ENCODE results near the gene CHAMP1. TPM values are rescaled to one million over a fixed set of nuclear protein-coding genes. Genes with fewer than 3 reads are reported as not detected.
A peak's percentile ranks its signal among the peaks of the same experiment; 100 is the strongest.
"Not testable (repeated sequence)": the region's sequence is repeated elsewhere in the genome, so short reads cannot be mapped to it uniquely, and the experiment has no call there.

Gene CHAMP1
- total RNA-seq, 1 experiment from 2014 or later: 35.2 TPM

GRCh38 chr13:114328034-114328433, 13.7 kb downstream of the CHAMP1 start:
- no peak overlapping the region for H2AFZ ChIP-seq (ENCODE audit: low read length)
- H3K27ac ChIP-seq (ENCODE audit: low read length): no peak overlapping the region
- no peak overlapping the region for H3K9ac ChIP-seq (ENCODE audit: low read length)
- no peaks in the 10 kb centered on the region for H3K9me3 ChIP-seq (ENCODE audit: low read length)
- no peaks in the 10 kb centered on the region for H3K9me2 ChIP-seq (replicated peaks; ENCODE audit: insufficient read depth, low read length)
- no peaks in the 10 kb centered on the region for H3K27me3 ChIP-seq (ENCODE audit: low read length)
- no peak for DNase-seq
- peaks cover 35% of the 10 kb centered on the region for H4K20me1 ChIP-seq (ENCODE audit: insufficient read depth, low read depth, low read length)
- no peak overlapping the region for H3K4me2 ChIP-seq (ENCODE audit: low read depth, low read length, poor library complexity, severe bottlenecking)
- H3K4me1 ChIP-seq (ENCODE audit: low read length): peaks cover 16% of the 10 kb centered on the region
- H3K36me3 ChIP-seq (ENCODE audit: insufficient read depth, low read length): peaks cover 50% of the 10 kb centered on the region; the same call in 1 of the 2 replicates
- no peak overlapping the region for H3K4me3 ChIP-seq (ENCODE audit: low read length)
- peaks cover 25% of the 10 kb centered on the region; the same call in 1 of the 2 replicates for H3K79me2 ChIP-seq (ENCODE audit: low read length)

DNA sequence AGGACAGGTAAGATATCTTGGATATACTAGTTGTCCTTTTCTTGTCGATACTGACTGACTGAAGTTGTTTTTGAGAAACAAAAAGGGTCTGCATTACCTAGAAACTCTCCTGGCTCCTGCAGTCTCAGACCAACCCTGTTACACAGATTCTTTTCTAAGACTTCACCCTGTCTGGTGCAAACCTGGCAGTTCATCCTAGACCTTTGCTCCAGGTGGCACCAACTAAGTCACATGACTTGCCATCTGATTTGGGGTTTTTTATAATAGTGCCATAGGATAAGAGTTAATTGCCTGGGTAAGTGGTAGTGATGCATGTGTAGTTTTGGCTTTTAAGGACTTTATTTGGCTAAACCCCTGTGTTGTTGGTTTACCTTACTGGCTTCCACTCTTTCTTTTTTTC, 14.3 kb downstream of the CHAMP1 start:
- H3K4me1 ChIP-seq (ENCODE audit: low read length): peaks cover 21% of the 10 kb centered on the region
- no peak overlapping the region for H3K4me2 ChIP-seq (ENCODE audit: low read depth, low read length, poor library complexity, severe bottlenecking)
- no peak for DNase-seq
- H3K79me2 ChIP-seq (ENCODE audit: low read length): peaks cover 20% of the 10 kb centered on the region; the same call in 1 of the 2 replicates
- no peak overlapping the region for H3K4me3 ChIP-seq (ENCODE audit: low read length)
- H3K9ac ChIP-seq (ENCODE audit: low read length): no peak overlapping the region
- no peaks in the 10 kb centered on the region for H3K9me3 ChIP-seq (ENCODE audit: low read length)
- H3K9me2 ChIP-seq (replicated peaks; ENCODE audit: insufficient read depth, low read length): no peaks in the 10 kb centered on the region
- peaks cover 32% of the 10 kb centered on the region for H4K20me1 ChIP-seq (ENCODE audit: insufficient read depth, low read depth, low read length)
- no peak overlapping the region for H2AFZ ChIP-seq (ENCODE audit: low read length)
- H3K27ac ChIP-seq (ENCODE audit: low read length): no peak overlapping the region
- peaks cover 45% of the 10 kb centered on the region; the same call in 1 of the 2 replicates for H3K36me3 ChIP-seq (ENCODE audit: insufficient read depth, low read length)
- H3K27me3 ChIP-seq (ENCODE audit: low read length): no peaks in the 10 kb centered on the region

- H3K9me2 ChIP-seq (replicated peaks; ENCODE audit: insufficient read depth, low read length): no peaks in the 10 kb centered on the region
- H3K4me3 ChIP-seq (ENCODE audit: low read length): no peak overlapping the region
- H3K27me3 ChIP-seq (ENCODE audit: low read length): no peaks in the 10 kb centered on the region
- H2AFZ ChIP-seq (ENCODE audit: low read length): no peak overlapping the region
- no peak for DNase-seq
- peaks cover 35% of the 10 kb centered on the region for H3K4me1 ChIP-seq (ENCODE audit: low read length)
- no peak overlapping the region for H3K27ac ChIP-seq (ENCODE audit: low read length)
- H3K79me2 ChIP-seq (ENCODE audit: low read length): peaks cover 11% of the 10 kb centered on the region; the same call in 1 of the 2 replicates
- peaks cover 18% of the 10 kb centered on the region for H4K20me1 ChIP-seq (ENCODE audit: insufficient read depth, low read depth, low read length)
- H3K9ac ChIP-seq (ENCODE audit: low read length): no peak overlapping the region
- H3K36me3 ChIP-seq (ENCODE audit: insufficient read depth, low read length): peaks cover 30% of the 10 kb centered on the region; the same call in 1 of the 2 replicates
- H3K9me3 ChIP-seq (ENCODE audit: low read length): no peaks in the 10 kb centered on the region
- H3K4me2 ChIP-seq (ENCODE audit: low read depth, low read length, poor library complexity, severe bottlenecking): no peak overlapping the region
These were observed 15.8 kb downstream of the CHAMP1 start for GRCh38 chr13:114330086-114330485.

DNA sequence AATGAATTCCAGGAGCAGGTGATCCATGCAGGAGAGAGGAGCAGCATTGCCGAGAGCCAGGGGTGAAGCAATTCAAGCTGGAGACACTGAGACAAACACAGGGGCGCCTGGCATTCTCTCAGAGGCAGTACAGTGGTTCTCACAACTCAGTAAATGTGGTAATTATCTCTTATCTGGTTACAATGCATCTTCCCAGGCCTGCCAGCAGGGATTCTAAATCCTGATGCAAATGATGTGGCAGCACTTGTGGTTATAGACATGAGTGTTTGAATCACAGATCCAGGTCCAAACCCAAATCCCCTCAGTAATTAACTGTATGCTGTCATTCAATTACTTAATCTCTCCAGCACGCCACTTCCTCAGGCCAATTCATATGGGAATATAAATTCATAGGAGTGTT, 19.6 kb downstream of the CHAMP1 start:
- H3K27ac ChIP-seq (ENCODE audit: low read length): peak overlapping the region; percentile 13; the same call in 1 of the 2 replicates

GRCh38 chr13:114334305-114335053, 20.2 kb downstream of the CHAMP1 start:
- H3K9me2 ChIP-seq (replicated peaks; ENCODE audit: insufficient read depth, low read length): no peaks in the 10 kb centered on the region
- no peaks in the 10 kb centered on the region for H3K9me3 ChIP-seq (ENCODE audit: low read length)
- no peak overlapping the region for H3K9ac ChIP-seq (ENCODE audit: low read length)
- no peak overlapping the region for H2AFZ ChIP-seq (ENCODE audit: low read length)
- H3K27me3 ChIP-seq (ENCODE audit: low read length): no peaks in the 10 kb centered on the region
- no peaks in the 10 kb centered on the region for H3K36me3 ChIP-seq (ENCODE audit: insufficient read depth, low read length)
- H3K27ac ChIP-seq (ENCODE audit: low read length): no peak overlapping the region
- H3K4me2 ChIP-seq (ENCODE audit: low read depth, low read length, poor library complexity, severe bottlenecking): peak overlapping the region; percentile 64
- peak overlapping the region; percentile 22; the same call in 1 of the 2 replicates for H3K4me3 ChIP-seq (ENCODE audit: low read length)
- DNase-seq: no peak
- no peaks in the 10 kb centered on the region for H4K20me1 ChIP-seq (ENCODE audit: insufficient read depth, low read depth, low read length)
- H3K4me1 ChIP-seq (ENCODE audit: low read length): peaks cover 36% of the 10 kb centered on the region
- H3K79me2 ChIP-seq (ENCODE audit: low read length): no peaks in the 10 kb centered on the region

More for the DNA sequence above, 19.6 kb downstream of the CHAMP1 start:
- H3K9me2 ChIP-seq (replicated peaks; ENCODE audit: insufficient read depth, low read length); H2AFZ ChIP-seq (ENCODE audit: low read length); H3K36me3 ChIP-seq (ENCODE audit: insufficient read depth, low read length); H4K20me1 ChIP-seq (ENCODE audit: insufficient read depth, low read depth, low read length); H3K9me3 ChIP-seq (ENCODE audit: low read length); H3K79me2 ChIP-seq (ENCODE audit: low read length); H3K27me3 ChIP-seq (ENCODE audit: low read length): not testable (repeated sequence)
- peaks cover 35% of the 10 kb centered on the region for H3K4me1 ChIP-seq (ENCODE audit: low read length)
- peak overlapping the region; percentile 18; the same call in 1 of the 2 replicates for H3K9ac ChIP-seq (ENCODE audit: low read length)
- H3K4me3 ChIP-seq (ENCODE audit: low read length): peak overlapping the region; percentile 22
- peak; percentile 69 for DNase-seq
- peak overlapping the region; percentile 64 for H3K4me2 ChIP-seq (ENCODE audit: low read depth, low read length, poor library complexity, severe bottlenecking)

DNA sequence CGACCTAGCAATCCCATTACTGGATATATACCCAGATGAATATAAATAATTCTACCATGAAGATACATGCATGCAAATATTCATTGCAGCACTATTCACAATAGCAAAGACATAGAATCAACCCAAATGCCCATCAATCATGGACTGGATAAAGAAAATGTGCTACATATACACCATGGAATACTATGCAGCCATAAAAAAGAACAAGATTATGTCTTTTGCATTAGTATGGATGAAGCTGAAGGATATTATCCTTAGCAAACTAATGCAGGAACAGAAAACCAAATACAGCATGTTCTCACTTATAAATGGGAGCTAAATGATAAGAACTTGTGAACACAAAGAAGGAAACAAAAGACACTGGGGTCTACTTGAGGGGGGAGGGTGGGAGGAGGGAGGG, 22.2 kb downstream of the CHAMP1 start:
- H3K9ac ChIP-seq (ENCODE audit: low read length); H3K4me3 ChIP-seq (ENCODE audit: low read length); H3K9me2 ChIP-seq (replicated peaks; ENCODE audit: insufficient read depth, low read length); DNase-seq; H3K79me2 ChIP-seq (ENCODE audit: low read length); H3K4me2 ChIP-seq (ENCODE audit: low read depth, low read length, poor library complexity, severe bottlenecking); H3K9me3 ChIP-seq (ENCODE audit: low read length); H3K27ac ChIP-seq (ENCODE audit: low read length); H3K36me3 ChIP-seq (ENCODE audit: insufficient read depth, low read length); H3K27me3 ChIP-seq (ENCODE audit: low read length); H2AFZ ChIP-seq (ENCODE audit: low read length); H4K20me1 ChIP-seq (ENCODE audit: insufficient read depth, low read depth, low read length): not testable (repeated sequence)
- peaks cover 46% of the 10 kb centered on the region for H3K4me1 ChIP-seq (ENCODE audit: low read length)

DNA sequence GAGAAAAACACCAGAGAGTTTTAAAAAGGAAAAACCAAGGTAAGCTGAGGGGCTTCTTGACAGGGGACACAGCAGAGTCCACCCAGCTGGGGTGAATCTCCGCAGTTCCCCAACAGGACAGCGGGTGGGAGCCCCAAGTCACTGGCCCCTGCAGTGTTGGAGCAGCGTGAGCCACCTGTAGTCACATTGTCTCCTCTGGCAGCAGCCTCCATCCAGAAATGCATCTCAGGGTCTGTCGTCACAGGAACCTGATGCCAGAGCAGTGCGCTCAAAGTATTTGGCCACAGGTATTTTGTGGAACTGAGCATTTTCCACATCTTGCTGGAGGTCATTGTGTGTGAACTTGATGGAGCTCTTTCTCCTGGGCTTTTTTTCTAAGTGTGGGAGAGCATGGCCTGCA, 24.7 kb downstream of the CHAMP1 start:
- no peaks in the 10 kb centered on the region for H3K79me2 ChIP-seq (ENCODE audit: low read length)
- no peak overlapping the region for H3K4me3 ChIP-seq (ENCODE audit: low read length)
- H2AFZ ChIP-seq (ENCODE audit: low read length): no peak overlapping the region
- no peak overlapping the region for H3K4me2 ChIP-seq (ENCODE audit: low read depth, low read length, poor library complexity, severe bottlenecking)
- H3K36me3 ChIP-seq (ENCODE audit: insufficient read depth, low read length): no peaks in the 10 kb centered on the region
- H3K9me3 ChIP-seq (ENCODE audit: low read length): no peaks in the 10 kb centered on the region
- no peaks in the 10 kb centered on the region for H3K9me2 ChIP-seq (replicated peaks; ENCODE audit: insufficient read depth, low read length)
- no peak for DNase-seq
- H3K4me1 ChIP-seq (ENCODE audit: low read length): peaks cover 21% of the 10 kb centered on the region
- no peaks in the 10 kb centered on the region for H3K27me3 ChIP-seq (ENCODE audit: low read length)
- no peak overlapping the region for H3K9ac ChIP-seq (ENCODE audit: low read length)
- no peak overlapping the region for H3K27ac ChIP-seq (ENCODE audit: low read length)
- H4K20me1 ChIP-seq (ENCODE audit: insufficient read depth, low read depth, low read length): no peaks in the 10 kb centered on the region

- DNase-seq: peak; percentile 85
- H3K9ac ChIP-seq (ENCODE audit: low read length): 0 out of 2 replicates have a peak overlapping the region, but pooled peaks have one; percentile 17
- H3K27me3 ChIP-seq (ENCODE audit: low read length): no peaks in the 10 kb centered on the region
- no peaks in the 10 kb centered on the region for H3K9me2 ChIP-seq (replicated peaks; ENCODE audit: insufficient read depth, low read length)
- no peak overlapping the region for H2AFZ ChIP-seq (ENCODE audit: low read length)
- H4K20me1 ChIP-seq (ENCODE audit: insufficient read depth, low read depth, low read length): no peaks in the 10 kb centered on the region
- no peak overlapping the region for H3K4me3 ChIP-seq (ENCODE audit: low read length)
- no peaks in the 10 kb centered on the region for H3K9me3 ChIP-seq (ENCODE audit: low read length)
- H3K4me1 ChIP-seq (ENCODE audit: low read length): peaks cover 11% of the 10 kb centered on the region
- H3K27ac ChIP-seq (ENCODE audit: low read length): no peak overlapping the region
- peak overlapping the region; percentile 49 for H3K4me2 ChIP-seq (ENCODE audit: low read depth, low read length, poor library complexity, severe bottlenecking)
- H3K79me2 ChIP-seq (ENCODE audit: low read length): no peaks in the 10 kb centered on the region
- H3K36me3 ChIP-seq (ENCODE audit: insufficient read depth, low read length): no peaks in the 10 kb centered on the region
These were observed 25.7 kb downstream of the CHAMP1 start for GRCh38 chr13:114339857-114340534.
